ENCODE measurements around the gene RBFOX1.

Gene RBFOX1

DNA sequence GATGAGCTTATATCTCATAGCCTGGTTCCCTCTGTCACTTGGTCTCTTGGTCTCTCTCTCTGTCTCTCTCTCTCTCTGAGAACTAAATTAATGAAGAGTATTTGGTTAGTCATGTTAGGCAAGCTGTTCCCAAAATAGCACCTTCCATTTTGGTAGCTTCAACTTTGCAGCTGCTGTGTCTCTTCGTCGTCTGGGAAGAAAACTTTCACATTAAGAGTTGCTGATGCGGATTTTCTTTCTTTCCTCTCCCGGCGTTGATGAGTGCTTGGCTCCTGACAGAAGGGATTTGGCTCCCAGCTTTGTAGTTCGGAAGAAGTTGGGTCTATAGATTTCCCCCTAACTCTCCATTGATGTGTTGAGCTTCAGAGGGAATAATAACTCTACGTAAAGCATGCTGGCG lies at the start of gene RBFOX1:
RBFOX1 (plus strand) TSS at position 235 of the 400 bp plus-strand sequence.
- no peak for DNase-seq

DNA sequence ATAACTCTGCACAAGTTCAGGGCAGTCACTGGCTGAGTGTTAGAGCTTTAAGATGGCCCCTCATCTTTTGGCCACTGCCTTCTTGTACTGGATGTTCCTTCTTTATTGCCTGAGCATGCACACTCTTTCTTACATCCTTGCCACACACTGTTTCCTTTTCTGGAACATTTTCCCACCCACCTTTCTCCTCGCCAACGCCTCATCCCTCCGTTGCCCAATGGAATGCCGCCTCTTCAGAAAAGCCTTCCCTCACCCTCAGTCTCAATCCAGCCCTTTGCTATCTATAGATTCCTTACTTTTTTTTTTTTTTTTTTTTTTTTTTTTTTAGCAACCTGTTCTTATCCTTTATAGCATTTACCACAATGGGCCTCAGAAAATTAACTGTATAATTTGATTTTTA lies 47.9 kb upstream of the RBFOX1 start:
- no peak for DNase-seq

DNA sequence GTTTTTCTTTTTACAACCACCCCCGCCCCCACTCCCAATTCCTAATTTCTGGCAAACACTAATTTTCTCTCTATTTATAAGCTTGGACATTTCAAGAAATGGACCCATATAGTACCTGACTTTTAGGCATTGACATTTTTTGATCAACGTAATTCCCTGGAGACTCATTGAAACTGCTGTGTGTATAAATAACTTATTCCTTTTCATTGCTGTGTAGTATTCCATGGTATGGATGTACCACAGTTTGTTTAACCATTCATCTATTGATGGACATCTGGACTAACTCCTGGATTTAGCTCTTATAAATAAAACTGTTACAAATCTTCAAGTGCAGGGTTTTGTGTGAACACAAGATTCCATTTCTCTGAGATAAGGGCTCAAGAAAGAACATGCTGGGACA lies 47.1 kb upstream of the RBFOX1 start:
- DNase-seq, result no peak

DNA sequence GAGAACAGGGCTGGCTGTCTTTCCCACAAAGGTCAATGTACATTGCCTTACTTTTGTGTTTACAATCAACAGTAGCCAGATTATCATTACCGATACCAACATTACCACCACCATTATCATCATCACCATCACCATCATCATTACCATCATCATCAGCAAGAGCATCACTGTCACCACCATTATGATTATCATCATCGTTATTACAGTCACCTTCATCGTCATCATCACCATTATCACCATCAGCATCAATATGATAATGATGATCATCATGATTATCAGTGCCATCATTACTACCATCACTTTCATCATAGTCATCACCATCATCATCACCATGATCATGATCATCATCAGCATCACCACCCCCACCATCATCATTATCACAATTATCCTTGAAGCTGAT lies 43.3 kb upstream of the RBFOX1 start:
- DNase-seq, result no peak

- no peak for DNase-seq
Measured at GRCh38 chr16:7290682-7291081, 42.0 kb upstream of the RBFOX1 start.

- no peak for DNase-seq
Measured at GRCh38 chr16:7294020-7294419, 38.6 kb upstream of the RBFOX1 start.

DNA sequence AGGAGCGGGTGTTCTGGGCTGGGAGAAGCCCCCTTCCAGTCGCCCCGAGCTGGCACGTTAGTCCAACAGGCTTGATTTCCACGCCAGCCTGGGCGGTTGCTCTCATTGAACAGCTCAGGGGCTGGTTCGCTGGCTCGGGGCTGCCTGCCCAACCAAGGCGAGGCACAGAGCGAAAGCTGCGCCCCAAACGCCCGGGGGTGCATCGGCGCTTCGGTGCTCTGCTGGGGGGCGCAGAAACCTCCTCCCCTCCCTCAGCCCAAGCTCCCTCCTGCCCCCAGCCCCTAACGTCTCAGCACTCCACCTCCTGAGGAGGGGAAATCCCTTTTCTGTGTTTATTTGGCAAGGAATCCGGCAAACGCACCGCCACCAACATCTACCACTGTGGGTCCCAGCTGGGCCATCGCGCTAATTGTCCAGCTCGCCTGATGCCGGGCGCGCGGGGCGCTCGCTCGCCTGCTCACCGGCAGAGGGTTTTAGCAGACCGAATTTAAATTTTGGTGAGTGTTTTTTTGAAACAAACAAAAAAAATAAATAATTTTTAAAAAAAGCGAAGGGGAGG lies 29.5 kb upstream of the RBFOX1 start:
- DNase-seq, result no peak

- no peak for DNase-seq
Measured at GRCh38 chr16:7303660-7304200, 28.9 kb upstream of the RBFOX1 start.

GRCh38 chr16:7304279-7304678 lies 28.4 kb upstream of the RBFOX1 start:
- DNase-seq, result no peak

GRCh38 chr16:7304958-7305357 lies 27.7 kb upstream of the RBFOX1 start:
- no peak for DNase-seq

DNA sequence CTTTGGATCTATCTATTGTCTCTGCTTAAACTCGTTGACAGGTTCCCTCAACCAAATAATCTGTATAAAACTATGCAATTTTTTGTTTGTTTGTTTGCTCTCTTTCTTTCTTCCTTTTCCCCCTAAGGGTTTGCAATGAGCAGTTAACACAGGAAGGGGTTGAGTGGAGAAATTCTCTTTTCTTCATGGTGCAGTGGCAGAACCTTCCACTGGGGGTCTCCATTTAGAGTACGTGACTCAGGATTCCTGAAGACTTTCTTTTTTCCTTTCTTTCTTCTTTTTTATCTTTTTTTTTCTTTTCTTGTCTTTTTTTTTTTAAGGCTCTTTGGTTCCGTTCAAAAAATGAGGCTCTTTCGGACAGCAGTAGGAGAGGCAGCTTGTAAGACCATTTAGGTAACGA lies 19.5 kb upstream of the RBFOX1 start:
- DNase-seq, result no peak

DNA sequence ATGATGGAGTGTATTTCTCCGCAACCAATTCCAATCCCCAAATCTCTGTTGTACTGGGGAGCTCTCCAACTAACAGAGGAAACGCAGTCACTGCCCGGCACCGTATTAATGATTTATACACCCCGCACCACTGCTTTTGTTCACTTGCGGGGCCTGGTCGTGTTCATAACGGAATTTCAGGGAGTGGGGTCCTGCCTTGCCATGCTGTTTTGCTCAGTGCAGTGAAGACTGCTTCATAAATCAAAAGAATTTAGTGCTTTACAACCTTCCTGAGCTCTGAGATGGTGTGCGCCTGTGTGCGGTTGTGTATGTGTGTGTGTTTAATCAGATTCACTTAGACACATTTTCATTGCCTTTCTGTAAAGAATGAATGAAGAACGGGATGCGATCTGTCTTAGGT lies 18.5 kb upstream of the RBFOX1 start:
- DNase-seq, result no peak

GRCh38 chr16:7315813-7316212 lies 16.8 kb upstream of the RBFOX1 start:
- DNase-seq, result no peak

DNA sequence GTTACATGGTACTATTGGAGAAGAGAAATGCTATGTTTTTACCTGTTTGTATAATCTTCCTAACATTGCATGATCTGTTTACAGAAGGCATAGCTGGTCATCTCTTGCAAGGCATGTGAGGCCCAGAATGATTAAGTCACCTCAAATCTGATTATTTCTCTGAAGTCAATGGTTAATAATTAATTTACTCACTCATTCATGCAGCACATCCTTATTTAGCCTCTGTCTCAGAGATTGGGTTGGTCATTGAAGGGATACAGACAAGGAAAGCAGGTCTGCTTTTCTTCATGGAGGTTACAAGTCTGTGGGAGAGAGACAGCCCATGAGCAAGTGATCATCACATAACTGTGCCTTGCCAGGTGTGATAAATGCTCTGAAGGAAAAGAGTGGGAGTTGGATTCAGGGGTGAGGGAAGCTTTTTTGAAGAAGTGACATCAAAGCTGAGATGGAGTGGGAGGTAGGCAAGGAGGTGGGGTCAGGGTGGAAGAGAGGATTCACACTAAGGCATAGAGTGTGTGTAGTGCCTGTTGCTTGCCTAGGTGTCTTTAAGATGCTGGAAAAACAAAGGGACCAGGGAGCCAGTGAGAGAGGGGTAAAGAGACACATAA lies 16.3 kb upstream of the RBFOX1 start:
- DNase-seq, result no peak

DNA sequence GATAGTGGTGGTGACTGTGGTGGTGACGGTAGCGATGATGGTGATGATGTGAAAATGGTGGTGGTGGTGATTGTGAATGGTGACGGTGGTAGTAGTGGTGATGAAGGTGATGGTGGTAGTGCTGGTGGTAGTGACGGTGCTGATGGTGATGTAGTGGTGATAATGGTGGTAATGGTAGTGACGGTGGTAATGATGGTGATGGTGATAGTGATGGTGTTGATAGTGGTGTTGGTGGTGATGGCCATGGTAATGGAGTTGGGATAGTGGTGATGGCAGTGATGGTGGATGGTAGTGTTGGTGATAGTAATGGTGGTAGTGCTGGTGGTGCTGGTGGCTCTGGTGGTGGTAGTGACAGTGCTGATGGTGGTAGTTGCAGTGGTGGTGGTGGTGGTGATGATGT lies 14.7 kb upstream of the RBFOX1 start:
- no peak for DNase-seq

DNA sequence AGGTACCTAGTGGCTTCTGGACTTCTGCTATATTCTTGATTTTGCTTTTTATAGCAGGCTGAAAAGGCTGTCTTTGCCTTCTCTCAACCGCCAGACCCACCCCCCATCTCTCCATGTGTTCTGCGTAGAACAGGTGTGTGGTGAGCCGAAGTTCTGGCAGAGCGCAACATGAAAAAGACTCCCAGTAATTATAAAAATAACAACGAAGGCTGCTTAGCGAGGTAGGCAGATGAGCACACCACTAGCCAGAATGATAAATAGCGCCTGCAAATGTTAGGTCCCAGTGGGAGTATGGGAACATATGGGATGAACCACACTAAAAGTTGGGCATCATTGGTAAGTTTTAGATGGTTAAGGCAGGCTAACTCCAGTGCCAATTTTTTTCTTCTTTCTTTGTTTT lies 14.0 kb upstream of the RBFOX1 start:
- no peak for DNase-seq

GRCh38 chr16:7319514-7319913 lies 13.1 kb upstream of the RBFOX1 start:
- no peak for DNase-seq

DNA sequence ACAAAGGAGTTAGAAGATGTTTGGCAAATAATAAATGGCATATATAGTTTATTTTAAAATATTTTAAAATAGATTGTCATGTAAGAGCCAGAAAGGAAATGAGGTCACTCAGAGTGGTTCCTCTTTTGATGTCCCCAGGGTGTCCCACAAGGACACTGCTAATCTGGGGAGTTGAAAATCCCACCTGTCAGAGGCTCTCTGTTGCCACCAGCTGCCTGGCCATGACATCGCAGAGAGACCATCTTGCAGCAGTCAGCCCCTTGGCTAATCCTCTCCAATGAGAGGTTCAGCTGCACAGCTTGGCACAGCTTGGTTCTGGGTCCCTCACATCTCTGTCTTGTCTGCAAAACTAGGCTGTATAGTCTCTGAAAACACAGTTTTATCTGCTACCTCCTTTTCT lies 11.0 kb upstream of the RBFOX1 start:
- no peak for DNase-seq

GRCh38 chr16:7324321-7324720 lies 8.3 kb upstream of the RBFOX1 start:
- no peak for DNase-seq

DNA sequence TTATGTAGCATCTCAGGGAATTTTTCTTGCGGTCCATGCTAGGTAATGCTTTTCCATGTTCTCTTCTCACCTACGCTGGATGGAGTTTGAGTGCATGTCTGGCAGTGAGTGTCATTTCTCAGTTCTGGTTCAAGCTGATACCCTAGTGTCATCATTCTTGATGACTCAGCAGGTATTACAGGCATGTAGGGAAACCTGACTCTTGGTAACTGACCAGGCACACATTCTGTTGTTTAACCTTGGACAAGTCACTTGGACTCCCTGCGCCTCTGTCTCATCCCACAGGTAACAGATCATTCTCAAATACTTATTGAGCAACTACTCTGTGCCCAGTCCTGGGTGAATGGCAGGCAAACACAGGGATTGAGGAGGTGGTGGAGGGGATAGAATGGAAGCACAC lies 6.8 kb upstream of the RBFOX1 start:
- DNase-seq, result no peak

DNA sequence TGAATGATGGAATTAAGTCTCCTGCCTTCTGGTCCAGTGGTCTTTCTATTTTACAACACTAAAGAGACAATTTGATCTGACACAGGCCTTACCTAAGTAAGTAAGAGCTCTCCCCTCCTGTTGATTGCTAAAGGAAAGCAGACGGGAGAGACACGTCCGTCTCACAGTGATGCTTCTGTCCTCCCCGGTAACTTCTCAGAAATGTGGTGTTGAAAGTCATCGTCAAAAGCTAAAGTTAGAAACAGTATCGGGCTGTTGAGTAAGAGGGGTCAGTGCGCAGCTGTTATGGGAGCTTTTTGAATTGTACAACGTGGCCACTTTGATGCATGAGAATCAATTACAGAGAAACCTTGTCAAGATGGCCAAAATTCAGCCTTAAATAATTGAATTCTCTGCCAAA lies 1.9 kb upstream of the RBFOX1 start:
- DNase-seq, result no peak

DNA sequence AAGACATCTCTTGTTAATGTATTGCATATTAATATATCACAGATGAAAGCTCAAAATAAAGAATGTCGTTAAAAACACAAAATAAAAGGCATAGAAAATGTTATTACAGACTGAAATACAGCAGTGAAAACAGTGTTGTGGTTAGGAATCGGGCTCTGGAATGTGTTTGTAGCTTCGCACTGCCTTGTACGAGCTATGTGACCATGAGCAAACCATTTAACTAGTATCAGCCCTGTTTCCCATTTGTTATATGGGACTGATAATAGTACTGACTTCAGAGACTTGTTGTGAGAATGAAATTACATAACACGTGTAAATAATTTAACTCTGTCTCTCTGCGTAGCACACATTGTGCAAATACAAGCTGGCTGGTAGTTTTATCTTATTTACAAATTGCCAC lies 648 bp upstream of the RBFOX1 start:
- DNase-seq, result no peak

GRCh38 chr16:7333180-7333725 lies 608 bp downstream of the RBFOX1 start:
- no peak for DNase-seq

GRCh38 chr16:7334801-7335560 lies 2.3 kb downstream of the RBFOX1 start:
- DNase-seq, result no peak

Data from hematopoietic multipotent progenitor cell treated with erythropoietin and hydrocortisone succinate and interleukin-3 and kit ligand, for 8 days (in vitro differentiated cells).